Dedifferentiated amniotic fluid mesenchymal stem cell (primary cell): ENCODE data around the gene PCBP4.
A peak's percentile ranks its signal among the peaks of the same experiment; 100 is the strongest.
"Not testable (repeated sequence)": the region's sequence is repeated elsewhere in the genome, so short reads cannot be mapped to it uniquely, and the experiment has no call there.

Source experiments
- DNase-seq: peaks from one replicate; pipeline ENCODE4 v3.0.0-alpha.2; 2016; ENCODE audit errors: extremely low spot score

Gene PCBP4

GRCh38 chr3:51994530-51994929, 27.3 kb upstream of the PCBP4 start:
- no peak for DNase-seq

GRCh38 chr3:51993657-51994056, 26.4 kb upstream of the PCBP4 start:
- not testable (repeated sequence) for DNase-seq

GRCh38 chr3:51992017-51992682, 24.9 kb upstream of the PCBP4 start:
- no peak for DNase-seq

- DNase-seq = not testable (repeated sequence)
Observed at GRCh38 chr3:51990501-51990971, 23.3 kb upstream of the PCBP4 start.

- DNase-seq = no peak
Observed at GRCh38 chr3:51988286-51989146, 21.3 kb upstream of the PCBP4 start.

GRCh38 chr3:51987568-51987967, 20.3 kb upstream of the PCBP4 start:
- no peak for DNase-seq

GRCh38 chr3:51986010-51986947, 19.0 kb upstream of the PCBP4 start:
- DNase-seq = no peak

GRCh38 chr3:51985063-51985462, 17.8 kb upstream of the PCBP4 start:
- DNase-seq = no peak

GRCh38 chr3:51984269-51984647, 17.0 kb upstream of the PCBP4 start:
- DNase-seq = no peak

GRCh38 chr3:51983578-51984268, 16.5 kb upstream of the PCBP4 start:
- DNase-seq = no peak

GRCh38 chr3:51982838-51983577, 15.8 kb upstream of the PCBP4 start, which contains the start of gene ACY1:
Gene ACY1, plus strand, starts transcription at chr3:51983535. Its CDS starts 530 bp downstream, at chr3:51984065.
- peak; percentile 67 for DNase-seq

GRCh38 chr3:51982352-51982837, 15.1 kb upstream of the PCBP4 start:
- DNase-seq = no peak

- DNase-seq = no peak
Observed at GRCh38 chr3:51980253-51980652, 13.0 kb upstream of the PCBP4 start.

- no peak for DNase-seq
Observed at GRCh38 chr3:51978143-51978502, 10.9 kb upstream of the PCBP4 start.

- DNase-seq = no peak
Observed at GRCh38 chr3:51977446-51978142, 10.3 kb upstream of the PCBP4 start.

- DNase-seq = no peak
Observed at GRCh38 chr3:51975852-51976549, 8.7 kb upstream of the PCBP4 start.

GRCh38 chr3:51974963-51975851, 8.0 kb upstream of the PCBP4 start, which contains the start of gene ABHD14A:
Gene ABHD14A, plus strand, starts transcription at chr3:51975064. Its CDS starts 72 bp downstream, at chr3:51975136.
- peak; percentile 49 for DNase-seq
